ENCODE measurements around the gene RIT2. TPM values are rescaled to one million over a fixed set of nuclear protein-coding genes. Genes with fewer than 3 reads are reported as not detected.
"Not testable (repeated sequence)": the region's sequence is repeated elsewhere in the genome, so short reads cannot be mapped to it uniquely, and the experiment has no call there.

The RIT2 gene
- total RNA-seq, 1 donor from 2014 or later, result not detected

DNA sequence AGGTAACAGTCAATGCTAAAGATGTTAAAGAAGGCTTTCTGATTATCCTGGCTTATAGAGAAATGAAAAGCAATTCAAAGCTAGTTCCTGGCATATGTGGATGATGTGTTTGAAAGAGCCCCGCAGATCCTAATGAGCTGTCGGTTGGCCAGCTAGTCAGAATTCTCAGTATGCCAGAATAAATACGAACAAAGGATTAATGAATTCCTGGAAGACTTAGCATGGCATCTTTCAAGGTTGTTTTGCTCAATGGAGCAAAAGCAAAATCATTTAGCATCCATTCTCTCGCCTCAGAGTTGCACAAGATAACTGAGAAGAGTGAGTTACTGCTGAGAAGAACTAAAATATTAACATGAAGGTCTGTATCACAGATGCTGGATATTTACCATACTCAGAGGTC is 307.6 kb downstream of the RIT2 start:
- TF ChIP-seq, protein P1, sequence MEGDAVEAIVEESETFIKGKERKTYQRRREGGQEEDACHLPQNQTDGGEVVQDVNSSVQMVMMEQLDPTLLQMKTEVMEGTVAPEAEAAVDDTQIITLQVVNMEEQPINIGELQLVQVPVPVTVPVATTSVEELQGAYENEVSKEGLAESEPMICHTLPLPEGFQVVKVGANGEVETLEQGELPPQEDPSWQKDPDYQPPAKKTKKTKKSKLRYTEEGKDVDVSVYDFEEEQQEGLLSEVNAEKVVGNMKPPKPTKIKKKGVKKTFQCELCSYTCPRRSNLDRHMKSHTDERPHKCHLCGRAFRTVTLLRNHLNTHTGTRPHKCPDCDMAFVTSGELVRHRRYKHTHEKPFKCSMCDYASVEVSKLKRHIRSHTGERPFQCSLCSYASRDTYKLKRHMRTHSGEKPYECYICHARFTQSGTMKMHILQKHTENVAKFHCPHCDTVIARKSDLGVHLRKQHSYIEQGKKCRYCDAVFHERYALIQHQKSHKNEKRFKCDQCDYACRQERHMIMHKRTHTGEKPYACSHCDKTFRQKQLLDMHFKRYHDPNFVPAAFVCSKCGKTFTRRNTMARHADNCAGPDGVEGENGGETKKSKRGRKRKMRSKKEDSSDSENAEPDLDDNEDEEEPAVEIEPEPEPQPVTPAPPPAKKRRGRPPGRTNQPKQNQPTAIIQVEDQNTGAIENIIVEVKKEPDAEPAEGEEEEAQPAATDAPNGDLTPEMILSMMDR (IDR thresholded peaks at IDR 0.05; ENCODE audit: unreplicated experiment), result no peak
- H3K27ac Mint-ChIP-seq, result no peak overlapping the region
- H3K9me3 Mint-ChIP-seq (ENCODE audit: low read depth), result no peaks in the 10 kb centered on the region
- DNase-seq (ENCODE audit: low spot score, unreplicated experiment), result no peak
- H3K27me3 Mint-ChIP-seq, result no peaks in the 10 kb centered on the region
- no peak overlapping the region for H3K4me3 Mint-ChIP-seq (ENCODE audit: low read depth)
- no peaks in the 10 kb centered on the region for H3K4me1 Mint-ChIP-seq (ENCODE audit: low read depth)
- H3K36me3 Mint-ChIP-seq (ENCODE audit: insufficient read depth), result no peaks in the 10 kb centered on the region

DNA sequence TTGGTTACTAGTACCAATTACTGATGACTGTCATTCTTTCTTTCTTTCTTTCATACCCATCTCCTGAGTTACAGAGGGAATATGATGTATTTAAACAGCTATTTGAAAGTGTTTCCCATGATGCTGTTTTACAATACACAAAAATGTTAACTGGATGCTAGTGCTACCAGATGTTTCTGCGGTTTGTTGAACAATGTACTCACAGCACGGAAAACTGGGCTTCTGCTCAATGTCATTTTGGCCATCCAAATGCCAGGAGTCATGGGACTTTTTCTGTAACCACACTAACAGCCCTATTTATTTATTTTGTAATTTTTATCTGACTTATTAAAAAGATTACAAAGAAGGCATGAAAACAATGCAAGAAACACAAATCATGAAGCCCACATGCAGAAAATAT is 313.8 kb downstream of the RIT2 start:
- peaks cover 4% of the 10 kb centered on the region for H3K9me3 Mint-ChIP-seq (ENCODE audit: low read depth)
- TF ChIP-seq, protein P1 (IDR thresholded peaks at IDR 0.05; ENCODE audit: unreplicated experiment), result no peak
- H3K4me1 Mint-ChIP-seq (ENCODE audit: low read depth), result peaks cover 9% of the 10 kb centered on the region
- H3K27ac Mint-ChIP-seq, result no peak overlapping the region
- H3K27me3 Mint-ChIP-seq, result no peaks in the 10 kb centered on the region
- DNase-seq (ENCODE audit: low spot score, unreplicated experiment), result no peak
- H3K4me3 Mint-ChIP-seq (ENCODE audit: low read depth), result no peak overlapping the region
- H3K36me3 Mint-ChIP-seq (ENCODE audit: insufficient read depth), result no peaks in the 10 kb centered on the region

DNA sequence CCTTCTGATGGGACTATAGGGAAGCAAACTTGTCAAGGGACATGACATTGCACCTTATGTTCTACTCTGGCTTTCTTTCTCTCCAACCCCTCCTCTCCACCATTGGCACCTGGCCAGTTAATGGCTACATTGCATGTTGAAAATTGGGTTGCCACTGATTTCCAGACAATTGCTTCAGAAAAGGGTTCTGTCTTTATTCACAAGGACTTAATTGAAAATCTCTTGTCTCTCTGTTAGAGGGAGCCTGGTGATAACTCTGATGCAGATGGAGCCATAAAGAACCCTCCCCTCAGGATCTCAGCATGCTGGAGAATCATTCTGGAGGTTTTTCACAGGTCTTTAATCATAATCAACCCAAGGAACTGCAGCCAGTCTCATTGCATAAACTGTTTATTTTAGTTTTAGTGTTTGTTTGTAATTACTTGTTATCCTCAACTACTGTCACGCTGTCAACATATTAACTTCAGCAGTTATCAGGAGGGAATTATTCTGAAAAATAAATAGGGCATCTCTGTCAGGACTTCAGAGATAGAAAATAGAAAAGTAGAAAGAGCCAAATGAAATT is 316.8 kb downstream of the RIT2 start:
- H3K4me1 Mint-ChIP-seq (ENCODE audit: low read depth), result peaks cover 9% of the 10 kb centered on the region
- H3K36me3 Mint-ChIP-seq (ENCODE audit: insufficient read depth), result no peaks in the 10 kb centered on the region
- H3K4me3 Mint-ChIP-seq (ENCODE audit: low read depth), result no peak overlapping the region
- peaks cover 8% of the 10 kb centered on the region for H3K9me3 Mint-ChIP-seq (ENCODE audit: low read depth)
- H3K27me3 Mint-ChIP-seq, result no peaks in the 10 kb centered on the region
- TF ChIP-seq, protein P1 (IDR thresholded peaks at IDR 0.05; ENCODE audit: unreplicated experiment), result no peak
- no peak for DNase-seq (ENCODE audit: low spot score, unreplicated experiment)
- no peak overlapping the region for H3K27ac Mint-ChIP-seq

DNA sequence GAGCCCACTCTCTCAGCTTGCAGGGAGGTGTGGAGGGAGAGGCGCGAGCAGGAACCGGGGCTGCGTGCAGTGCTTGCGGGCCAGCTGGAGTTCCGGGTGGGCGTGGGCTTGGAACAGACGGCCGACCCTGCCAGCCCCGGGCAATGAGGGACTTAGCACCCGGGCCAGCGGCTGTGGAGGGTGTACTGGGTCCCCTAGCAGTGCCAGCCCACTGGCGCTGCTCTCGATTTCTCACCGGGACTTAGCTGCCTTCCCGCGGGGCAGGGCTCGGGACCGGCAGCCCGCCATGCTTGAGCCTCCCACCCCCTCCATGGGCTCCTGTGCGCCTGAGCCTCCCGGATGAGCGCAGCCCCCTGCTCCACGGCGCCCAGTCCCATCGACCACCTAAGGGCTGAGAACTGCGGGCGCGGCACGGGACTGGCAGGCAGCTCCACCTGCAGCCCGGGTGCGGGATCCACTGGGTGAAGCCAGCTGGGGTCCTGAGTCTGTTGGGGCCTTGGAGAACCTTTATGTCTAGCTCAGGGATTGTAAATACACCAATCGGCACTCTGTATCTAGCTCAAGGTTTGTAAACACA is 320.2 kb downstream of the RIT2 start:
- not testable (repeated sequence) for H3K36me3 Mint-ChIP-seq (ENCODE audit: insufficient read depth); H3K4me3 Mint-ChIP-seq (ENCODE audit: low read depth); H3K27ac Mint-ChIP-seq; H3K27me3 Mint-ChIP-seq; H3K9me3 Mint-ChIP-seq (ENCODE audit: low read depth); H3K4me1 Mint-ChIP-seq (ENCODE audit: low read depth); DNase-seq (ENCODE audit: low spot score, unreplicated experiment)

GRCh38 chr18:42792731-42793130 is 322.8 kb downstream of the RIT2 start:
- no peak for DNase-seq (ENCODE audit: low spot score, unreplicated experiment)
- no peaks in the 10 kb centered on the region for H3K4me1 Mint-ChIP-seq (ENCODE audit: low read depth)
- no peak overlapping the region for H3K4me3 Mint-ChIP-seq (ENCODE audit: low read depth)
- H3K9me3 Mint-ChIP-seq (ENCODE audit: low read depth), result peaks cover 13% of the 10 kb centered on the region
- TF ChIP-seq, protein P1 (IDR thresholded peaks at IDR 0.05; ENCODE audit: unreplicated experiment), result no peak
- H3K27me3 Mint-ChIP-seq, result no peaks in the 10 kb centered on the region
- H3K27ac Mint-ChIP-seq, result no peak overlapping the region
- peaks cover 1% of the 10 kb centered on the region for H3K36me3 Mint-ChIP-seq (ENCODE audit: insufficient read depth)

- Mint-ChIP-seq H3K27ac (peak overlapping the region; percentile 64), H3K9me3 (ENCODE audit: low read depth) (peaks cover 8% of the 10 kb centered on the region), H3K4me1 (ENCODE audit: low read depth) (peaks cover 6% of the 10 kb centered on the region), H3K27me3 (no peaks in the 10 kb centered on the region), H3K4me3 (ENCODE audit: low read depth) (no peak overlapping the region), H3K36me3 (ENCODE audit: insufficient read depth) (peaks cover 1% of the 10 kb centered on the region)
- no peak for DNase-seq (ENCODE audit: low spot score, unreplicated experiment)
- TF ChIP-seq, protein P1 (IDR thresholded peaks at IDR 0.05; ENCODE audit: unreplicated experiment), result no peak
Observed at GRCh38 chr18:42784632-42785031, 330.9 kb downstream of the RIT2 start.
